DOHH2 (cell line): ENCODE measurements around the gene VSIG2.

Experiments
- EZH2phosphoT487 ChIP-seq: fragments of 200-600 bp; sonication (generic); IDR thresholded peaks from 2 replicates; pipeline ENCODE4 v1.6.1; 2017; ENCODE audit warnings: borderline replicate concordance, mild to moderate bottlenecking, antibody characterized with exemption, low read length, moderate library complexity, mixed read lengths
- TF ChIP-seq, protein P1 (sequence below): fragments of 200-600 bp; sonication (generic); IDR thresholded peaks from one replicate; pipeline ENCODE4 v1.5.1; 2014; ENCODE audit warnings: antibody characterized with exemption, mild to moderate bottlenecking, low read depth, low read length; ENCODE audit not compliant: poor library complexity, severe bottlenecking

DNA sequence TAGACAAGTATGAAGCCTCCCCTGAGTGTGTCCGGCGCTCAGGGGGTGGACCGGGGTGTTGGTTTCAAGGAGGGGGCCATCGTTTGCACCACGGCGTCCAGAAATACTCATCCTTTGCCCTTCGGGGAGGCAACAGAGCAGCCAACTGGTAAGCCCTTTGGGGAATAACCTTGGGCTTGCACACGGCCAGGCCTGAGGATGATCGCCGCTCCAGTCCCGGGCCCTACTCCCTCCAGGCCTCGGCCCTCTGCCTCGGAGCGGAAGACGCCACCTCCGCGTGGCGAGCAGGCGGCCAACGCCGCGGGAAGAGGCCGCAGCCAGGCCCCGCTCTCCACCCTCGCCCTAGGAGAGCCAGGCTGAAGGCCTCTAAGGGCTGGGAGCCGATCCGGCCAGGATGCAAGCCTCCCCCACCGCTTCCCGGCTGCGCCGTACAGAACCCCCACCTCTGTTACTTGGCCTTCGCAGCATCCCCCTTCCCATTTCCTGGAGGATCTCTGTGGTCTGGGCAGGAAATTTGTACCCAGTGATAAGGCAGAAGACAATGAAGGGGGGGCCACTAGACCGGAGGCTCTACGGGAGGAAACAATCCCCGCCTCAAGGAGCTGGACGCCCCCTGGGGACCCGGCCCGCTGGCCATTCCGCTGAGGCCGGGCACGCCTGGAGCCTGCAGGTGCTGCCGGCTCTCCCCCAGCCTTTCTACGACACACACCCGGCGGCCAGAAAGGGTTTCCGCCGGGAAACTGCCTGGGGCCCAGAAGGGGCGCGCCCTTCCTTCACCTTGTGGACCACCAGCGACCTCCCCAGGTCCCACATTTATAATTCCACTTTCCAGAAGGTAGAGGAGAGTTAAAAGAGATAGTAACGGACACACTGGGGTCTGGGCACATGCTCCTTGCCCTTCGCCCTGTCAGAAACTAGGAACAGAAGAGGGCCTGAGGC is 7.5 kb upstream of the VSIG2 start:
- TF ChIP-seq, protein P1, sequence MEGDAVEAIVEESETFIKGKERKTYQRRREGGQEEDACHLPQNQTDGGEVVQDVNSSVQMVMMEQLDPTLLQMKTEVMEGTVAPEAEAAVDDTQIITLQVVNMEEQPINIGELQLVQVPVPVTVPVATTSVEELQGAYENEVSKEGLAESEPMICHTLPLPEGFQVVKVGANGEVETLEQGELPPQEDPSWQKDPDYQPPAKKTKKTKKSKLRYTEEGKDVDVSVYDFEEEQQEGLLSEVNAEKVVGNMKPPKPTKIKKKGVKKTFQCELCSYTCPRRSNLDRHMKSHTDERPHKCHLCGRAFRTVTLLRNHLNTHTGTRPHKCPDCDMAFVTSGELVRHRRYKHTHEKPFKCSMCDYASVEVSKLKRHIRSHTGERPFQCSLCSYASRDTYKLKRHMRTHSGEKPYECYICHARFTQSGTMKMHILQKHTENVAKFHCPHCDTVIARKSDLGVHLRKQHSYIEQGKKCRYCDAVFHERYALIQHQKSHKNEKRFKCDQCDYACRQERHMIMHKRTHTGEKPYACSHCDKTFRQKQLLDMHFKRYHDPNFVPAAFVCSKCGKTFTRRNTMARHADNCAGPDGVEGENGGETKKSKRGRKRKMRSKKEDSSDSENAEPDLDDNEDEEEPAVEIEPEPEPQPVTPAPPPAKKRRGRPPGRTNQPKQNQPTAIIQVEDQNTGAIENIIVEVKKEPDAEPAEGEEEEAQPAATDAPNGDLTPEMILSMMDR = no peak
- TF ChIP-seq EZH2phosphoT487 = no peak
